Skeletal muscle cell (primary cell): ENCODE measurements around the gene PRRC2A.

Experiments
- DNase-seq: peaks from one replicate; pipeline ENCODE4 v3.0.0-alpha.2; 2010; ENCODE audit warnings: low read depth
- H3K4me3 ChIP-seq: 2 replicates; pipeline ENCODE4 v1.5.1; 2011; ENCODE audit warnings: low read depth, mild to moderate bottlenecking, control low read depth, low read length, moderate library complexity

The PRRC2A gene

DNA sequence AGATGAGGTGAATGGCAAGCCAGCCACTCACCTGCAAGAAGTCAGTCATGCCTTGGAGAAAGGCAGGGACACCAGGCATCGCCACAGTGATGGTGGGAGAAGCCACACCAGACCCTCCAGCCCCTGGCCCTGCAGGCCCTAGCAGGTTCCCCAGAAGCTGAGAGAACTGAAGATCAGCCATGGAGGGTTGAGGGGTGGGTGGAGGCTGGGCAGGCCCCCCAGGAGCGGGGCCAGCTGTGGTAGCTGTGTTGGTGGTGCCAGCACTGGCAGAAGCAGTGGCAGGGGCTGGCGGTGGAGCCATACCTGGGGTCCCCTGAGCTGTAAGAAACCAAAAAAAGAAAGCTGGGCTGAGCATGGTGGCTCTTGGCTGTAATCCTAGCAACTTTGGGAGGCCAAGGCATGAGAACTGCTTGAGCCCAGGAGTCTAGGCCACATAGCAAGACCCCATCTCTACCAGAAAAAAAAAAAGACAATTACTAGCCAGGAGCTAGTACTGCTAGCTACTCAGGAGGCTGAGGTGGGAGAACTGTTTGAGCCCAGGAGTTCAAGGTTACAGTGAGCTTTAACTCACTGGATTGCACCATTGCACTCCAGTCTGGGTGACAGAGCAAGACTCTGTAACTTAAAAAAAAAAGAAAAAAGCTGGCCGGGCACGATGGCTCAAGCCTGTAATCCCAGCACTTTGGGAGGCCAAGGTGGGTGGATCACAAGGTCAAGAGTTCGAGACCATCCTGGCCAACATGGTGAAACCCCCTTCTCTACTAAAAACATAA is 22.5 kb downstream of the PRRC2A start:
- DNase-seq: no peak
- H3K4me3 ChIP-seq: no peak overlapping the region

DNA sequence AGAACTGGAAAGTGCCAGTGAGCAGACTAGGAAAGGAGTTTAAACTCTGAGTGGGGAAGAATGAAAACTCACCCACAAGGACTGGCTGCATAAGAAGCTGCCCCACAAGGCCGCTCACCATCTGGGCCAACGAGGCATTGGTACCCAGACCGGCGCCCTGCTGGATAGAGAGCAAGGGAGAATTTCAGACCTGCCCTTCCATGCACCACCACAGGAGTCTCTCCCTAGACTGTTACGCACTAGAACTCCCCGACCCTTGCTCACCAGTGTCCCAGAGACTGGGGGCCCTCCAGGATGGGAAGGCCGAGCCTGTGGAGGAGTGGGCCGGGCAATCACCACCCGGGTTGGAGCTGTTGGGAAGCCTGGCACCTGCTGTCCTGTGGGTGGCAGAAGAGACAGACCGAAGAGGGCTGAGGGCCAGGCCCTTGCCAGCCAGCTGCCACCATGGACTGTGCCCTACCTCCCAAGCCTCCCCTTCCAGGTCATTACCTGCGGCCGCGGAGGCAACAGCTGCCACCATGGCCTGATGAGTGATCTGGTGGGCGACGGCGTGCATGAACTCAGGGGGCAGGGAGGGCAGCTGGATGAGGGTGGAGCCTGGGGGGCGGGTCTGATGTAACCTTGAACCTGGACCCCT is 23.4 kb downstream of the PRRC2A start:
- no peak for DNase-seq
- H3K4me3 ChIP-seq: no peak overlapping the region

DNA sequence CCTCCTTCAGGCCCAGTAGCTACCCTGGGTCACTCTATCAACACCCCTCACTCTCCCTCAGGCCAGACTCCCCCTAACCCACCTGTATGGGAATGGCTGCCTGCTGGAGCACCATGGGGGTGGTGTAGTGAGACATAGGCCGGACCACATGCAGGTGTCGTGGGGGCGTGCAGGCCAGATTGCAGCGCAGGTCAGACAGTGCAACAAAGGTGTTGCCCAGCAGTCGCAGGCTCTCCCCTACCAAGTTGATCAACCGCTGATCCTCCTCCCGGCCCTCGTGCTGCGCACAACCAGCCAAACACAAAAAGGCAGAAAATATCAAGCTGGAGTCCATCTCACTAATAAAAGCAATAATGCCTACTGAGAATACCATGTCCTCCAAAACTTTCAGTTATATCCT is 24.8 kb downstream of the PRRC2A start:
- H3K4me3 ChIP-seq: no peak overlapping the region
- no peak for DNase-seq

DNA sequence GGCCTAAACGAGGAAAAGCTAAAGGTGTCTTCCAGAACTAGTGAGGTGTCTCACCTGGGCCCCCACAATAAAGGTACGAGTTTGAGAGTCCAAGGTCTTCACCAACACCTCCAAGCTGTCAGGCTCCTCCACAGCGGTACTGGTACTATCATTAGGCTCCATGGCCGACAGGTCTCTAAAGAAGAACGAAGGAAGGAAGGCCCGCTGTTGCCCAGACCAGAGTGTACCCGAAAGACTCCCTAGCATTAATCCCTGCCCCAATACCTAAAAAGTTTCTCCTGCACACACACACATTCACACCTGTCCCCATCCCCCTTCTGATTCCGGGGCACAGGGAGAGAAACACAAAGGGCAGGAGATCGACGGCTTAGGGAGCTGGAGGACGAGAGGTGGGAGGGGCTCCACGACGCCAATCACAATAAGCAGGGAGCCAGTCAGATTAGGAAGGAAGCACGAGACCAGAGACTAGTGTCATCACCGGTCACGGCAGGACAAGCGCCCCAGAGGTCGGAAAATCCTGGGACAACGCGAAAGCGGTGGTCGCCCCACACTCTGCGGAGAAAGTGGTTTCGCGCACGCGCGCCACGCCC is 31.2 kb downstream of the PRRC2A start:
- peak; percentile 37 for DNase-seq
- H3K4me3 ChIP-seq: peak overlapping the region; percentile 76

DNA sequence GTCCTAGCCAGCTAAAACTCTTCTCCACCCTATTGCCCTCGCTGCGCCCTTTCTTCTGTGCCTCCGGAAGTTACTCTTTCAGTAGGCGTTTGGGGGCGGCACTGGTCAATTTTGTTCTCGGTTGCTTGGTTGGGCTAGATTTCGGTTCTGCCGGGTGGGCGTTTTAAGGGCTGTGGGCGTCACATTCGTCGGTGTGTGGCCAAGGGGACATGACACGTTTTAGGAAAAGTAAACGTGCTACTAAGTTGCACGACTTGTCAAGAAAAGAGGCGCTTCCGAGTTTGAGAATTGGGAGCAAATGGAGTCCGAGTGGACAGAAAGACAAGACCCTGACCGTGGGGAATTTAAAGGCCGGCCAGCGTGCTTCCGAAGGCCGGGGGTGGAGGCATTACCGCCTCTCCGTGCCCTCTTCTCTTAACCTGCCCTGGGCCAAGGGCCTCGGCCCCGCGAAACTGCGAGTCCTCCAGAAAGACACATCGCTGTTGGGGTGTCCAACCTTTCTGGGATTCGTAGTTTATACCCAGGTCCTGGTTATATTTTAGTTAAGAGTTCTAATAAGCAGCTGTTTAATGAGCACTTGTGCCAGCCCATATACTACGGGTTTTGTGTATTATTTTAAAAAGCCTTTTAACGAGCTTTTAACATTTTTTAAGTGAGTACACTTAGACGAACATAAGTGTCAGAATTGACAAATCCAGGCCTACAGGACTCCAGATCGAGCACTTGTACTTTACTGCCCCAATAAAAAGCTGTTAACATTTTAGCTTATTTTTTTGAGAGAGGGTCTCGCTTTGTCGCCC is 32.6 kb downstream of the PRRC2A start:
- H3K4me3 ChIP-seq: peak overlapping the region; percentile 76
- DNase-seq: no peak

DNA sequence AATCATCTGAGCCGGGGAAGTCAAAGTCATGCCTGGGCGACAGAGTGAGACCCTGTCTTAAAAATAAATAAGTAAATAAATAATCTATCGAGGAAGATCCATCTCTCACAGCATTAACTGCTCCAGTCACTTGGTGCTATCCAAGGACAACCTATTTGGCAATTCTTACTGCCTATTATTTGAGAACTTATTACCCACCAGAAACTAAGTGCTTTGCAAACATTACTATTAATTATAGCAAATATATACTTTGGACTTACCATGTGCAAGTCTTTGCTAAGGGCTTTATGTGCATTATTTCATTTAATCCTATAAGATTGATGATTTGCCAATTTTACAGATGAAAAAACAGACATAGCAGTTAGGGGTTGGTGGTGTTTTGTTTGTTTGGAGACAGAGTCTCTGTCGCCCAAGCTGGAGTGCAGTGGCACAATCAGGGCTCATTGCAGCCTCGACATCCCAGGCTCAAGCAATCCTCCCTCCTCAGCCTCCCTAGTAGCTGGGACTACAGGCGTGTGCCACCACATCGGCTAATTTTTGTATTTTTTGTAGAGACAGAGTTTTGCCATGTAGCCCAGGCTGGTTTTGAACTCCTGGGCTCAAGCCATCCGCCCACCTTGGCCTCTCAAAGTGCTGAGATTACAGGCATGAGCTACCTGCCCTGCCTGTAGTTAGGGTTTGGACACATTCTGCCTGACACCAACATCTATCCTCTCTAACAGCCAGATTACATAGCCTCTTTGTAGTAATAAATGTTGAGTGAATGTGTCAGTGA is 34.2 kb downstream of the PRRC2A start:
- DNase-seq: no peak
- H3K4me3 ChIP-seq: no peak overlapping the region

DNA sequence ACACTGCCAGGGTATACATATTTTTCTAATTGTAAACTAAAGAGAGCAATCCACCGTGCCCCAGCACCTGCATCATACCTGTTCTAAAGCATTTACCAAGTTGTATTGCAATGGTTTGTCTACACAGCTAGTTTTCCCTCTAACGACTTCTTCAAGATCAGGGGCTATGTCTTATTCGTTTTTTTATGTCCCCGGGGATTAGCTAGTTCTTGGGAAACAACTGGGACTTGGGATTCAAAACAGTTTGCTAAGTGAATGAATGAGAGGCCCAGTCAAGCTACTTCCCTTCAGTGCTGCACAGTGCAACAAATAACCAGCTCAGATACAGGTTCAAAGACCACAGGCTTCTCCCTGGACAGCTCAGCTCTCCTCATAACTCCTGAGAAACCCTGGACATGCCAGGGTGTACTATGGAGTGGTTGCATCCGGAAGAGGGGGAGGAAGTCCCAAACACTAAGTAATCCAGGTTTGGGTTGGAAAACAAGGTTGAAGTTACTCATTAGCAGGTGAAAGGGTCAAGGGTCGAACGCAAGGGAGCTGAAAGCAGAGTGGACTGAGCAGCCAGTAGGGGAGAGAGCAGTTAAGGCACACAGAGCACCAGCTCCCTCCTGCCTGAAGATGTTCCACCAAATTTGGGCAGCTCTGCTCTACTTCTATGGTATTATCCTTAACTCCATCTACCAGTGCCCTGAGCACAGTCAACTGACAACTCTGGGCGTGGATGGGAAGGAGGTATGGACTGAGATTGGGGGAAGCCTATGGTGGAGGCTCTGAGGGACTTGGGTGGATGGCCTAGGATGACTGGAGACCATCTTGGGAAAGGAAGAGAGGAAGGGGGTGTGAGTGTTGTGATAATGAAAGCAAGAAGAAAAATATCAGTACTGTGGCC is 35.1 kb downstream of the PRRC2A start, which contains the start of gene APOM:
Gene APOM (plus strand): TSS at position 546 of the 889 bp plus-strand sequence. CDS start 73 bp downstream, at position 619.
- no peak for DNase-seq
- no peak within 1 kb of the TSS for H3K4me3 ChIP-seq

DNA sequence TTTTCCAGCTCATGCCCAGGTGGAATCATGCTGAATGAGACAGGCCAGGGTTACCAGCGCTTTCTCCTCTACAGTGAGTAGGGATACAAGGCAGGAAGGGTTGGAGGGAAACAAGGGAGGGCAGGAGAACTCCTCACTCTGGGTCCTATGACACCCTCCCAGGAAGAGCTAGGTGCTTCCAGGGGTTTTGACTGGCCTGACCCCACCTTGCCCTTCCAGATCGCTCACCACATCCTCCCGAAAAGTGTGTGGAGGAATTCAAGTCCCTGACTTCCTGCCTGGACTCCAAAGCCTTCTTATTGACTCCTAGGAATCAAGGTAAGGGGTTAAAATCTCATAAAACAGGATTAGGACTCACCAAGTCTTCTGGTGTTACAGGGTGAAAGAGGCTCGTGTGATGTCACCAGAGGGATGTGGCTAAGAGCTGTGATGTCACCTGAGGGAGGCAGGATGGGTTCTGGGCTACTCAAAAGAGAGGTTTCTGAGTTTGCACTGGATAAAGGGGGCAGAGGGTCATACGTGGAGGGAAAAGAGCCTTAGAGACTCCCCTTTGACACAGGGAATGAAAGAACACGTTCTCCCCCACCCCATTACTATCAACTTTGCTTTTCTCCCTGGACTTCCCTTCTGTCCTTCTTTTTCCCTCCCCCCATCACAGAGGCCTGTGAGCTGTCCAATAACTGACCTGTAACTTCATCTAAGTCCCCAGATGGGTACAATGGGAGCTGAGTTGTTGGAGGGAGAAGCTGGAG is 37.1 kb downstream of the PRRC2A start:
- DNase-seq: no peak
- H3K4me3 ChIP-seq: no peak overlapping the region

DNA sequence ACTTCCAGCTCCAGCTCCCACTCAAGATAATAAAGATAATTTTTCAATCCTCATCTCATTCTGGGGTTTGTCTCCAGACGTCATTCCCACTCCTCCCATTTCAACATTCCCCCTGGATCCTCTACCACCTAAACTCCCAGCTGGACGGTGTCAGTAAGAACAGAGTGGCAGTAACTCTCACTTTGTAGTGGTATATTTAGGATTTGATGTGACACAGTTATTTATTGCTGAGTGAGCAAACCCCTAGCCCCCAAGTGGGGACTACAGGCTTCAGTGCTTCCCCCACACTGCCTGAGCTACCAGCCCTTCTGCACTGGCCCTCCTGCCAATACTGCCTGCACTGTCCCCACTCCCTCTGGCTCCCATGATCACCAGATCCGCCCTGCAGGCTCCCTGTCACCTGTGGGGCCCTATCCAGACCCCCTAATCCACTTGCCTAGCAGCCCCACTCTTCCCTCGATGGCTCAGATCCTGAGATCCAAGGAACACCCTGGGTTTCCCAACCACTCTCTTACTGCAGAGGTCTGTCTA is 37.7 kb downstream of the PRRC2A start:
- no peak for DNase-seq
- H3K4me3 ChIP-seq: no peak overlapping the region

DNA sequence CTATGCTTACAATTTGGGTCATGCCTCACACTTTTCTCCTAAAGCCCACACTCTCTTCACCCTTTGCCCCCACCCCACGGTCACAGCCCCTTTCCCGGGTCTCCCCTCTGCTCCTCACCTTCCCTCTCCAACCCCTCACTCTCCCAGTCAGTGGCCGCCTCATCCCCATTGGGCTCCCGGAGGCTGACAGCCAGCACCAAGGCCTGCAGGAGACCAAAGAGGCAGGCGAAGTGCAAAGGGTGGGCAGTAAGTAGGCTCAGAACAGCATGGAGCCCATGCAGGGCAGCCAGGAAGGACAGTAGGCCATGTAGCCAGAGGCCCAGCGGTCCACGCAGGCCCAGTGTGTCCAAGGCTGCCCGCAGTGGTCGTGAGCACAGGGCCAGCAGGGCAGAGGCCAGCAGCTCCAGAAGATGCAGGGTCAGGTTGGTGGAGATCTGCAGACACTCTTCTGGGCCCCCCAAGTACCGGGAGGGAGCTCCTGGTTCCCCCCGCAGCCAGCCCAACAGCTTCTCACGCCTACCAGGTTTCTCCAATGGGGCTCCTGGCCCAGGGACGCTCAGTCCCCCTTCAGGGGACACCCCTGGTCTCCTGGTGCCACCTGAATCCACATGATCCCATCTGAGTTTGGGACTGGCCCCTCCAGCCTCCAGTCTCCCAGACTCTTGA is 38.6 kb downstream of the PRRC2A start:
- H3K4me3 ChIP-seq: peak overlapping the region; percentile 90
- DNase-seq: no peak

DNA sequence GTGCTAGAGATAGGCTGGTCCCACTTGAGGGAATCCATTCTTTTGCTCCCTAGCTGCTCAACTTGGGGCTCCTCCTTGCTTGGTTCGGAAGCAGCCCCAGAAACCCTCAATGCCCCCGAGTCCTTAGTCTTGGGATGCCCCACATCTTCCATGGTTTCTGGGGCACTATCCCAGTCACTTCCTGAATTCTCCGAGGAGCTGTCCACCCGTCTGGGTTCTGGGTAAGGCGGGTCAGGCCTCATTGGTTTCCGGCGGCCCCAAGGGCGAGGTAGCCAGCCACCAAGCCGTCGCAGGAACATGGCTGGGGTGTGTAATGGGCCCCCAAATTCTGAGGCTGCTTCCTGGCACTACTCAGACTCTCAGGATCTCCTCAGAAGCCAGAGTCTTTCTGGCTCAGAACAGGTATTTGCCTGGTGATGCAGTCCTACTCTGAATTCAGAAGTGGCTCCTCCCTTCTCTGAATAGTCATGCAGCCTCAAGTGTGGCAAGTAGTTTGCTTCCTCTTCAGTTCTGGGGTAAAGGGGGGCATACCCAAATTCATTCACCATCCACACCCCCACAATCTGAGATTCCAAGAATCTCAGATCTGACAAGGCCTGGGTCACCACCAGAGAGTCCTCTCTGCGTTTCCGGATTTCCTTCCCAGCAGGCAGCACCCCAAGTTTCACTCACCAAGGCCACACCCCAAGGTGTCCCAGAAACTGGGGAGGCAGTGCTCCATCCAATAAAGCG is 39.3 kb downstream of the PRRC2A start:
- peak overlapping the region; percentile 90 for H3K4me3 ChIP-seq
- DNase-seq: no peak

DNA sequence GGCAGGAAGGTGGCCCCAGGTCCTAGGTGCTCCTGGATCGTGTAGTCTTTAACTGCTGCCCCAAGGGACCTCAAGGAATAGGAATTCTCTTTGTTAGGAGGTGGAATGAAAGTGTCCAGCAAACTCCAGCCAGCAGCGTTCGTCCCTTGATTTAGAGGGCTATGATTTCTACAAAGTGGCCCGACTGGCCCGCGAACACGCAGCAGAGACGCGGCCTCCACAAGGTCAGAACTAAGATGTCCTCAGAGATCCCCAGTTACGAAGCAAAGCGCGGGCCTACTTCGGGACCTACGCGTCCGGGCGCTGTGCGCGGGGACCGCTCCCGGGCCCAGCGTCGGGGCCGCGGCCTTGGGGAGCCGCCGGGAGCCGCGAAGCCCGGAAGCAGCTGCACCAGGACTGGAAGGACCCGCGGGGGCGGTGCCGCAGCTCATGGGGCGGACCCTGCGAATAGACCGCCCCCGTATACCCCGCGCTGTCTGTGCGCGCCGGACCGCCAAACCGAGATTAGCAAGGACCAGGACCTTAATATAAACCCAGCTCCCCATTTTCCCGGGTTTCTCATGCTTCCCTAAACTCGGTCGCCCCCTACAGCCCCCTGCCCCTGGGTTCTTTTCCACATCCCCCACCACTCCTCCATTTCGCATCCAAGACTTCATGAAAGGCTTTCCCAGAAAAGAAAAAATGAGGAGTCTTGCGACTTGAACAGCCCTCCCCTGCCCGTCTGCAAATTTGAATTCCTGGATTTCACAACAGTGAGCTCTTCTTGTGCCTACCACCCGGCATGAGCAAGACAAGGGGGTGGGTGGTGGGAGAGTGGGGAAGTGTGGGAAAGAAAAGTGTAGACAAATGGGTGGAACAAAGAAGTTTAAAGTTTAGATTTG is 40.1 kb downstream of the PRRC2A start, which contains the start of gene C6orf47:
Gene C6orf47 (minus strand): TSS at position 398 of the 881 bp plus-strand sequence. CDS start 831 bp downstream, outside the sequence.
- peak; percentile 32 for DNase-seq
- H3K4me3 ChIP-seq: peak within 1 kb of the TSS; percentile 90

DNA sequence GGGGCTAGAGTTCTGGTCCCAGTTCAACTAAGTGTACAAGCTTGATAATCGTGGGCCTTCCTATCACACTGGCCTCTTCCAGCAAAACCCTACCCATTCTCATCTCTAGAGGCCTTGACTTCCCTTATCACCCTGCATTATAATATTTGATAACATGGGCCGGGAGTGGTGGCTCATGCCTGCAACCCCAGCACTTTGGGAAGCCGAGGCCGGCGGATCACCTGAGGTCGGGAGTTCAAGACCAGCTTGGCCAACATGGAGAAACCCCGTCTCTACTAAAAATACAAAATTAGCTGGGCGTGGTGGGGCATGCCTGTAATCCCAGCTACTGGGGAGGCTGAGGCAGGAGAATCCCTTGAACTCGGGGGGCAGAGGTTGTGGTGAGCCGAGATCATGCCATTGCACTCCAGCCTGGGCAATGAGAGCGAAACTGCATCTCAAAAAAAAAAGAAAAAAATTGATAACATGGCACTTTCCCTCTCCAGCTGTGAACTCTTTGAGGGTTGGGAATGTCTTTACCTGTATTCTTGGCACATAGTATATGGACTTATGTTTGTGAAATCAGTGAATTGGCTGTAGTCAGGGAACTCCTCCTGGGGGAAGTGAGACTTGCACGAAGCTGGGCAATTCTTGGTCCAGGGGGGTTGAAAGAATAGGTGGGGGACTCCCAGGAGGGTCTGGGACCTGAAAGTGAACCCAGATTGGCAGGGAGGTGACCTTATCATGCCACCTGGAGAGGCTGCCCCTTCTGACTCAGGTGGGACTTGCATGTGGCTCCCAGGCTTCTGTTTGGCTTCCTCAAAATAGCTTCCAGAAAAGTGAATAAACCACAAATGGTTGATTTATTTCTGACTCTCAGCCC is 41.0 kb downstream of the PRRC2A start:
- H3K4me3 ChIP-seq: peak overlapping the region; percentile 90
- DNase-seq: no peak

DNA sequence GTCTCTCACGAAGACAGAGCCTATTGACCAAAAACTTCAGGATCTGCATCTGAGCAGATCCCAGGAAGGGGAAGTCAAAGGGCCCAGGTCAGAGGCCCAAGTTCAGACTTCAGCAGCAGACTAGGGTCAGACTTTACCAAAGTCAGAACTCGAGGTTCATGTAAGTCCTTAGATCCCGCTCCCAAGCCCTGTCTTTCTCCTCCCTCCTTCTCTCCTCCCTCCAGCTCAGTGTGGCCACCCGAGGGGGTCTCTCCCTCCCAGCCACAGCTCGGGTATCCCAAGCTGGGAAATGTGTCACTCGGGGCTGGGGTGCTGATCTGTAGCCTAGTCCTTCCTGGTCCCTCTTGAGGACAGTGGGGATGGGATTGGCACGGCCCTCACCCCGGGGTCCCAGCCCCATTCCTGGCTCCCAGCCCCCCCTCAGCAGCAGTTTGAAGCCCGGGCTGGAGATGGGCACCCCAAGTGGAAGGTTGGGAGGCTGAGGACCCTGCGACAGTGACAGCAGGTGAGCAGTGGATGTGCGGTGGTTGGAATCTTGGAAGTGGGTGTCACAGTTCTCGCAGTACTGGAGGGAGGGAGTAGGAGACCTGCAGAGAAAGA is 41.7 kb downstream of the PRRC2A start:
- no peak overlapping the region for H3K4me3 ChIP-seq
- DNase-seq: no peak
